GM21576 (cell line): ENCODE data around the gene CNN2.
"Not testable (repeated sequence)": the region's sequence is repeated elsewhere in the genome, so short reads cannot be mapped to it uniquely, and the experiment has no call there.

ENCODE experiments used
- ATAC-seq: cut with Tn5 transposase; IDR thresholded peaks from one replicate; pipeline ENCODE4 v1.9.1; 2021; ENCODE audit warnings: mild to moderate bottlenecking, moderate library complexity; ENCODE audit not compliant: unreplicated experiment

The CNN2 gene

GRCh38 chr19:1010586-1011510 lies 15.6 kb upstream of the CNN2 start:
- ATAC-seq, result no peak

GRCh38 chr19:1011831-1012333 lies 14.5 kb upstream of the CNN2 start:
- ATAC-seq, result no peak

GRCh38 chr19:1012334-1012733 lies 14.1 kb upstream of the CNN2 start:
- no peak for ATAC-seq

- no peak for ATAC-seq
Observed at GRCh38 chr19:1013218-1013617, 13.2 kb upstream of the CNN2 start.

GRCh38 chr19:1014161-1015060 lies 12.0 kb upstream of the CNN2 start:
- no peak for ATAC-seq

GRCh38 chr19:1015061-1015781 lies 11.2 kb upstream of the CNN2 start:
- ATAC-seq, result no peak

GRCh38 chr19:1015782-1016646 lies 10.4 kb upstream of the CNN2 start:
- no peak for ATAC-seq

GRCh38 chr19:1016647-1017114 lies 9.7 kb upstream of the CNN2 start:
- ATAC-seq, result no peak

GRCh38 chr19:1017115-1017905 lies 9.1 kb upstream of the CNN2 start:
- ATAC-seq, result no peak

GRCh38 chr19:1017906-1018305 lies 8.5 kb upstream of the CNN2 start:
- ATAC-seq, result no peak

- ATAC-seq, result no peak
Observed at GRCh38 chr19:1018393-1018792, 8.0 kb upstream of the CNN2 start.

GRCh38 chr19:1018932-1019615 lies 7.3 kb upstream of the CNN2 start:
- ATAC-seq, result no peak

GRCh38 chr19:1019616-1019961 lies 6.8 kb upstream of the CNN2 start:
- ATAC-seq, result no peak

- ATAC-seq, result no peak
Observed at GRCh38 chr19:1019980-1020867, 6.2 kb upstream of the CNN2 start.

GRCh38 chr19:1020868-1021425 lies 5.5 kb upstream of the CNN2 start, which contains the start of gene TMEM259:
TSS of gene TMEM259 (minus strand) at chr19:1021123. CDS start at chr19:1020996, 127 bp downstream.
- peak; percentile 63 for ATAC-seq

GRCh38 chr19:1023883-1024188 lies 2.6 kb upstream of the CNN2 start:
- not testable (repeated sequence) for ATAC-seq

GRCh38 chr19:1025080-1025479 lies 1.3 kb upstream of the CNN2 start:
- ATAC-seq, result not testable (repeated sequence)
